Right lung (tissue), 5 donors: ENCODE measurements around the gene FGD5. TPM values are rescaled to one million over a fixed set of nuclear protein-coding genes. Genes with fewer than 3 reads are reported as not detected.
A peak's percentile ranks its signal among the peaks of the same experiment; 100 is the strongest.

Source experiments
- DNase-seq, 2 donors: peaks; one replicate each; pipeline ENCODE4 v3.0.0-alpha.2; 2013
- polyA plus RNA-seq, 5 donors: library from polyadenylated mRNA; unstranded; fragments of 120-200 nt; gene quantifications; one replicate each; pipeline versions ENCODE4 v1.2.1 to v1.2.3, GENCODE V29; 2013; ENCODE audit warnings: inconsistent platforms in 1 of 5, low replicate concordance in 1 of 5; ENCODE audit not compliant: insufficient read length in 5 of 5, insufficient read depth in 1 of 5

Gene FGD5
- polyA plus RNA-seq, 5 donors, result 30.3 to 44.7 (median 37.8) TPM

DNA sequence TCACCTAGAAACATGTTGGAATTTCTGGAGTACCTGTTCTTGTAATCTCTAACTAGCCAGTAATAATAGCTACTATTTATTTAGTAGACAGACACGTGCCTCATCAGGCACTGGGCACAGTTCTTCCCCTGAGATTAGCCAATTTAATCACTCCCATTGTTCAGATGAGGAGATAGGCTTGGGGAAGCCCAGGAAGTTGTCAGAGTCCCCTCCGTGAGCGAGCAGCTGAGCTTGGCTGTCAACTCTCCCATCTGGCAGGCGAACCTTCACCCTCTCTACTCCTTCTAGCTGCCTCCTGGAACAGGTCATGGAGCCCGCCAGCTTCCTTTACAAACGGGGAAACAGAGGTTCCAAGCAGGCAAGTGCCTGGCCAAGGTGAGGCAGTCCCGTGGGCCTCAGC lies 31.1 kb upstream of the FGD5 start:
- no peak for DNase-seq

DNA sequence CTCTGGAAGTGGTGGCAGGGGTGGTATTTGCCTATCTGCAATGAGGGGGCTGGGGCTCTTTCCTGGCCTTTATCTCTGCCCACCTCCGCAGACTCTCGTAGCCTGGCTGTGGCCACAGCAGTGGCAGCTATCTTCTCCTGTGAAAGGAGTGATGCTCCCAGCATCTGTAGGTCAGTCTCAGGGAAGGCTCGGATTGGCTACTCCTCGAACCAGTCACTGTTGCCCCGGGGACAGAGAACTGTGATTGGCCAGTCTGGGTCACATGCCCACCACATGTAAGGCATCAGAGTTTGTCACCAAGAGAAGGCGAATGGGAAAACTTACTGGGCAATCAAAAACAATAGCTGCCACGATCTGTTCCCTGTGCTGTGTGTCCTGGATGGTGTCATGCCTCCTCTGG lies 30.1 kb upstream of the FGD5 start:
- no peak for DNase-seq

DNA sequence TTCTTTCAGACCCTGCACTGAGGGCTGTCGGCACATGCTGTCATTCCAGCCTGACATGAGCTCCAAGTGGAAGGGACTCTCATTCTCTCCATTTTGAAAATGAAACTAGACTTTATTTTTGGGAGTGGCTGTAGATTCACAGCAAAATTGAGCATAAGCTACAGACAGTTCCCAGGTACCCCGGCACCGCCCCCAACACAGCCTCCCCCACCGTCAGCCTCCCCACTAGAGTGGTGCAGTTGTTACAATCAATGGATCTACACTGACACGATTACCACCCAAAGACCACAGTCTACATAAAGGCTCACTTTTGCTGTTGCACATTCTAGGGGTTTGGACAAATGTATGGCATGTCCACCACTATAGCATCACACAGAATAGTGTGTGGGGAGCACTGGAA lies 29.5 kb upstream of the FGD5 start:
- DNase-seq, result no peak

DNA sequence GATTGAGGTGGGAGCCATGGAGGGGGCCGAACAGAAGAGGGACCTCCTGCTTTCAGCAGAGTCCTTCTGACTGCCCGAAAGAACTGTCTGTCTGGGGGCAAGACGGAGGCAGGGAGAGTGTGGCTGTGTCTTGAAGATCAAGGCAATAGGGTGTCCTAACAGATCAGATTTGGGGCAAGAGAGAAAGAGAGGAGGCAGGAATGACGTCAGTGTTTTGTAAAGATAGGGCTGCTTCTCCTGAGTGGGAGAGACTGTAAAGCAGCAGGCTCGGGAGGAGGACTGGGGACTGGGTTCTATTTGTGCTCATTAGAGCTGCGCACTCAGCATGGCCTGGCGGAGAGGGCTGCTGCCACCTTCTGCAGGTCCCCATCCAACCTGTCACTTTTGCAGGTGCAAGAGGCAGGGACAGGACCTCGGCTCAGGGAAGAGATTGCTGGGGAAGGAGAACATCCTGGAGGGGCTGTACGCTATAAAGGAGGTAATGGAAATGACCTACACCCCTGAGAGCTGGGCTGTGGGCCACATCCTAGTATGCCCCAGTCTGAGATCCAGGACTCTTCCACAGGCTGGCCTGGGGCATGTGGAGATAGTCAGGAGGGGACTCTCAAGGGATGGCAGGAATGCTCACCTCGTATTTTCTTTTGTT lies 29.0 kb upstream of the FGD5 start:
- DNase-seq, result no peak

DNA sequence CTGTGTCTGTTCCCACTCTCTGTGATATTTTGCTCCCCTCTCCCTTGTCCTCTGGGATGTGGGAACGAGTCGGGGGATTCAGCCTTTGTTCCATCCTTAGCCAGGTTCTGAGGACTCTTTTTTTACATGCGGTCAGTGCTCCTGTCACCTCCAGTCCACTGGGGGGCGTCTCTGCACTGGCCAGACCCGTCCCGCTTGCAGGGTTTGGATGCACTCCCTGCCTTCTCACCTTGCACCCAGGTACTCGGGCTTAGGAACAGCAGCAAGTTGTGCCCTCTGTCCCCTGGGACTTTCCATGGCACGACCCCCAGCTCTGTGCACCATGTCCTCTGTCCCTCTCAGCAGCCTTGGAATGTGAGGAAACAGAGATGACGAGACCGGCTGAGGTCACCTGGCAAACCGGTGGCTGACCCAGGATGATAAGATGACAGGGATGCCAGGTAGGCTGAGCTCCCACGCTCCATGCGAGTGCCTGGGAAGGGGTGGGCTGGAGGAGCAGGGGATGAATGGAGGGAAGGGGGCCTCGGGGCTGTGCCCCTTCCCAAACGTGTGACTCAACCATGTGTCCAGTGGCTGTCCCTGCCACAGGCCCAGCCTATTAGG lies 27.3 kb upstream of the FGD5 start:
- peak in 1 of 2 donors; percentile 50 for DNase-seq

DNA sequence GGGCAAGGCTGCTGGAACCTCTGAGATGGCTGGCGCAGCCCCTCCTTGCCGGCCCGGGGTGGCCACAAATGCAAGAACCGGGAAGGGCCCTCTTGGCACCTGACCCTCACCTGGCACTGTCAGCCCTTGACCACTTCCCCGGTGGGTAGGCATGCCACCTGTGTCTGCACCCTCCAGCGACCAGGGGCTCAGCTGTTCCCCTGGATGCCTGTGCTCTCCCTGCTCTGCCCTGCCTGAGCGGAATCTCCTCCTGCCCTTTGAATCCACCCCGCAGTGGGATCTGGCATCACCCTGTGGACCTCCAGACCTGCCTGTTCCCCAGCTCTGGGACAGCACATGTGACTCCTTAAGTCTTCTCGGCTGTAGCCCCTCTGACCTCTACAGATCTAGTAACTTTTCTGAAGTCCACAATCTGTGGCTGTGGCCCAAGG lies 26.1 kb upstream of the FGD5 start:
- DNase-seq, result no peak

DNA sequence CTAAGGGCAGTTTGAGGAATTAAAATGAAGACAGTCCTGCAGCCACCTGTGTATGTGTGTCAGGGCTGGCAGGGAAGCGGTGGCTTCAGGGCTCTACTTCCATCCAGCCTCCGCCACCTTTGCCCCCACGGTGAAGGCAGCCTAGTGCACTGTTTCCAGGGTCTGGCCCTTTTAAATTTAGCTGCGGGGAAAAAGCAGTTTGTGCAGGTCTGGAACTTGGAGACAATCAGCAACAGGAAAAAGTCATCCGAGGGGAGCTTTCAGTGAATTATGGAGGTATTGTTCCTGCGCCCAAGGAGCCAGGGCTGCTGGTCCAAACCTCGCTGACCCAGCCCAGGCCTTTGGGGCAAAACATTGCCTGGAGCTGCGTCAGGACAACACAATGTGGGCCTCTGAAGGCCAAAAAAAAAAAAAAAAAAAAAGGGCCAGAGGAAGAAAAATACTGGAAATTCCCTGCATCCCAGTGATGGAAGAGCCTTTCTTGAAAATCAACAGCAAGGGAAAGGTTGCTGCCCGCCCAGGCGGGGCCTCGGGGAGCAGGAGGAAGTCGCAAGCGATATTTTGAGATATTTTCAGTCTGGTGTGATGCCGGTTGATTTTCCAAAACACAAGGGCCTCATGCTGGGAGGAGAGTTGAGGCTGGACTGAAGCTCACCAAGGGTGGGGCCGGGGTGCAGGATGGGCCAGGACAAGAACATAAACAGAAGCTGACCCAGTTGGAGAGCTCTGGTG lies 25.5 kb upstream of the FGD5 start:
- no peak for DNase-seq

GRCh38 chr3:14793858-14794234 lies 24.9 kb upstream of the FGD5 start:
- no peak for DNase-seq

DNA sequence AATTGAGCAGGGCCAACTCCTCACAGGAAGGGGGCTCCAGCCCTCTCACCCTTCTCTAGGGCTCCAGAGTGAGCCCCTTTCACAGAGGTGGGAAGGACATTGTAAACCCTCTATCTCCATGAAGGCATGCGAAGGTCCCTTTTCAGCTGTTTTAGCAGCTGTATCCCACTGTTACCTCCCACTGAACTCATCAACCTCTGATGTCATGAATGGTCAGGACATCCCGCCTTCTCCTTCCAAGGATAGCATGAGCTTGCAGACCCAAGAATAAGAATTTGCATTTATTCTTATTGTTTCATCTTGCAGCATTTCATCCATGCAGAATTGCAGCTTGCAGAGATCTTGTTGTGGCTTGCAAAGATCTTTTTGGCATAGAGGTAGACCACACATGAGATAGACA lies 24.3 kb upstream of the FGD5 start:
- DNase-seq, result no peak

GRCh38 chr3:14795996-14796395 lies 22.8 kb upstream of the FGD5 start:
- no peak for DNase-seq

GRCh38 chr3:14796403-14797077 lies 22.2 kb upstream of the FGD5 start:
- DNase-seq, result no peak

DNA sequence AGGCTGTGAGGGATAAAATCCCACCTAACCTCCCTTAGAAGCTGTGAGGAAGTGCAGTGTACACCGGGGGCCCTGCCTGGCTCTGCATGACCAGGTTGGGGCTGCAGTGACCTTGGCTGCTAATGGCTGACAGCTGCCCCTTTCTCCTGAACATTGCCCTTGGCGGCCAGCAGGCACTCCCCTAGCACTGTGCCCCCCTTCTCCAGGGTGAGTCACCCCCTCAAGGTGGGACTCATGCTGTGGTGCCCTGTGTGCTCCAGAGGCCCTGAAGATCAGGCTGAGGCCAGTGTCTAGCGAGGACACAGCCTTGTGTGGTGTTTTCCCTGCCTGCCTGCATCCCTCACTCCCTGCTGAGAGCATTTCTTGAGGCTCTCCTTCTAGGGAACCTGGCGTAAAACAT lies 21.0 kb upstream of the FGD5 start:
- no peak for DNase-seq

- no peak for DNase-seq
Observed at GRCh38 chr3:14798231-14798630, 20.5 kb upstream of the FGD5 start.

DNA sequence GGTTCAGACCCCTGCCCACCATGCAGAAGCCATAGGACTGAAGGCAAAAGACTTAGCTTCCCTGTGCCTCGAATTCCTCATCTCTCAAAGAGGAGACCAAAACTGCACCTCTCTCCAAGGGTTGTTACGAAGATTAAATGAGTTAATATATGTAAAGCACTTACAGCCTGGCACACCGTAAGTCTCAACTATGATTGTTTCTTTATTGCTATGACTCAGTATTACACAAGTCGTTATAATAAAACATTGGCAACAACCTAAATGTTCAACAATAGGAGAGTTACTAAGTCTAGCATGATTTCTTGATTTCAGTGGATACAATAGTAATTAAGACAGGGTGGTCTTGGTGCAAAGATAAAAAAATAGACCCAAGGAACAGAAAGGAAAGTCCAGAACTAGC lies 19.6 kb upstream of the FGD5 start:
- no peak for DNase-seq

DNA sequence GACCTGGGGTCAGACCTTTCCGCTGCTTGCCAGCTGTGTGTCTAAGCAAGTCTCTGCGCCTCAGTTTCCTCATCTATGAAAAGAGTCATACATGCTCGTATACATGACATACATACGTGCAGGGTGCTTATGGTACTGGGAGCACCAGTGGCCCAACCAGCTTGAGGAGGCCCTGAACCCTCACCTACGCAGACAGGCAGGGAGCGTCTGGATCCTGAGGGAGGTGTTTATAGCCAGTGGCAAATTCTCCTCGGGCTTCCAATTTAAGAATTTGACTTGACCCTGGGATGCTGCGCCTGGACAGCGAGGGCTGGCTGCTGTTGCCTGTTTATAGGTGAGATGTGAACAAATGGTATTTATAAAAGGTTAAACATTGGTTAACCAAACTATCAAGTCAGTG lies 17.7 kb upstream of the FGD5 start:
- DNase-seq, result no peak

- no peak for DNase-seq
Observed at GRCh38 chr3:14801668-14802380, 16.9 kb upstream of the FGD5 start.

DNA sequence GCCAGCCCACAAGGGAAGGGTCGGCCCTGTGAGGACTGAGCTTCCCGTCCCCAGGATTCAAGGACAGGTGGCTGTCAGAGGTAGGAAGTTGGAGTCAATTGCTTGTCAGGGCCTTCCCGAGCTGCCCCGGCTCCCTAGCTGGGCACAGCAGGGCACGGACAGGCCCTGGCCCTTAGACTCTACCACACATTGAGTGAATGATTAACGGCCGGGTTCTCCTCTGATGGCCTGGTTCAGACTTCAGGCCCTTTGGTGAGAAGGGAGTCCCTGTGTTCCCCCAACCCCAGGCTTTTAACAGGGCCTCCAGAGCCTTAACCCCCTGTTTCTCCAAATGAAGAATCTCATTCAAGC lies 16.4 kb upstream of the FGD5 start:
- no peak for DNase-seq

- DNase-seq, result no peak
Observed at GRCh38 chr3:14803101-14803980, 15.4 kb upstream of the FGD5 start.

GRCh38 chr3:14803981-14804834 lies 14.6 kb upstream of the FGD5 start:
- DNase-seq, result peak in 1 of 2 donors; percentile 44
